Stomach (tissue), 9 donors: ENCODE measurements around the gene TPMT. TPM values are rescaled to one million over a fixed set of nuclear protein-coding genes. Genes with fewer than 3 reads are reported as not detected.
A peak's percentile ranks its signal among the peaks of the same experiment; 100 is the strongest.

Experiments
- DNase-seq, 2 donors: peaks; one replicate each; pipeline versions ENCODE4 v3.0.0 to v3.0.0-alpha.2; 2013 to 2019
- H3K27ac ChIP-seq, 5 donors: fragments of 200-600 bp in 4 of 5; sonication (generic) in 4 of 5; one replicate each; pipeline ENCODE4 v1.5.1; 2013 to 2019; ENCODE audit warnings: mild to moderate bottlenecking in 1 of 5, moderate library complexity in 1 of 5
- H3K27me3 ChIP-seq, 3 donors: fragments of 200-600 bp; sonication (generic); one replicate each; pipeline ENCODE4 v1.5.1; 2017 to 2019; ENCODE audit warnings: mixed run types in 1 of 3
- H3K36me3 ChIP-seq, 4 donors: fragments of 200-600 bp; sonication (generic); 1 replicate in 3 of 4; 2 replicates in 1 of 4; pipeline ENCODE4 v1.5.1; 2016 to 2019
- H3K4me1 ChIP-seq, 4 donors: fragments of 200-600 bp; sonication (generic); one replicate each; pipeline ENCODE4 v1.5.1; 2016 to 2019
- H3K4me3 ChIP-seq, 4 donors: fragments of 200-600 bp; sonication (generic) in 3 of 4; one replicate each; pipeline ENCODE4 v1.5.1; 2016 to 2019; ENCODE audit warnings: mild to moderate bottlenecking in 1 of 4
- H3K9me3 ChIP-seq, 4 donors: fragments of 200-600 bp; sonication (generic); one replicate each; pipeline ENCODE4 v1.5.1; 2016 to 2019
- CTCF ChIP-seq, 7 experiments: fragments of 450-650 bp in 4 of 7; fragments of 200-600 bp in 3 of 7; sonication (generic) in 3 of 7; IDR thresholded peaks; one replicate each; pipeline ENCODE4 v1.5.1; 2016 to 2019; ENCODE audit warnings: antibody characterized with exemption in 7 of 7, control low read depth in 2 of 7, mild to moderate bottlenecking in 1 of 7
- EP300 ChIP-seq: sonication (generic); formaldehyde crosslinking; IDR thresholded peaks from one replicate; pipeline ENCODE4 v1.6.1; 2017; ENCODE audit warnings: antibody characterized with exemption
- POLR2A ChIP-seq, 4 donors: fragments of 450-650 bp; IDR thresholded peaks; one replicate each; pipeline ENCODE4 v1.6.1; 2016; ENCODE audit warnings: antibody characterized with exemption in 4 of 4, control low read depth in 2 of 4, mild to moderate bottlenecking in 1 of 4, moderate library complexity in 1 of 4
- POLR2AphosphoS5 ChIP-seq, 3 donors: sonication (generic); formaldehyde crosslinking; IDR thresholded peaks; one replicate each; pipeline ENCODE4 v1.6.1; 2016; ENCODE audit warnings: antibody characterized with exemption in 3 of 3
- WGBS, 5 donors: extraction: QIAGEN DNeasy Blood & Tissue Kit in 3 of 5; methylation state at CpG; one replicate each; pipeline versions ENCODE4 v1.1.5 to v1.1.7; 2013 to 2018; 5-methylcytosine and 5-hydroxymethylcytosine counted together
- intact Hi-C: fragments of 100-400 bp; cut with DNase I; formaldehyde crosslinking; loops from one replicate; pipeline ENCODE4 v1.15.1; 2023; ENCODE audit warnings: low total_unique reads
- polyA plus RNA-seq, 3 donors: library from polyadenylated mRNA; stranded (reverse); fragments of 200-250 nt; gene quantifications; one replicate each; pipeline ENCODE4 v1.2.3, GENCODE V29; 2013
- total RNA-seq, 5 donors: library from RNA; depleted of rRNA; stranded (reverse); fragments of >200 nt; gene quantifications; one replicate each; pipeline versions ENCODE4 v1.1.0 to v1.2.3, GENCODE V29; 2014 to 2016
- donor health status: healthy with polysubstance abuse.
- donor health status: Bipolar disorder and iron deficiency.
- donor health status: healthy.

Gene TPMT
- total and polyA plus RNA-seq, 8 donors: 0.89 to 24.3 (median 11.7) TPM

- Histone ChIP-seq H3K4me1 (no peaks in the 10 kb centered on the region), H3K4me3 (no peak overlapping the region), H3K36me3 (no peaks in the 10 kb centered on the region), H3K27ac (no peak overlapping the region), H3K27me3 (no peaks in the 10 kb centered on the region), H3K9me3 (peaks cover 0 to 5% (median 0%) of the 10 kb centered on the region in 4 donors)
- DNase-seq: no peak
- intact Hi-C loops: no loop called here
- 95 to 98% (median 97%) methylated on average over 2 of the region's 2 CpGs for WGBS, 5 donors
- no peak for TF ChIP-seq POLR2A (IDR thresholded peaks at IDR 0.05)
- TF ChIP-seq EP300: no peak
- no peak for TF ChIP-seq CTCF (IDR thresholded peaks at IDR 0.05)
- no peak for TF ChIP-seq POLR2AphosphoS5 (IDR thresholded peaks at IDR 0.05)
These were observed 53.0 kb downstream of the TPMT start for GRCh38 chr6:18101873-18102272.

GRCh38 chr6:18101271-18101670, 53.6 kb downstream of the TPMT start:
- no peaks in the 10 kb centered on the region for H3K9me3 ChIP-seq
- no peaks in the 10 kb centered on the region for H3K27me3 ChIP-seq
- no peak overlapping the region for H3K27ac ChIP-seq
- H3K4me1 ChIP-seq: no peaks in the 10 kb centered on the region
- no peak overlapping the region for H3K4me3 ChIP-seq
- DNase-seq: no peak
- TF ChIP-seq POLR2A (IDR thresholded peaks at IDR 0.05): no peak
- no peak for TF ChIP-seq EP300
- TF ChIP-seq POLR2AphosphoS5 (IDR thresholded peaks at IDR 0.05): no peak
- no peak for TF ChIP-seq CTCF (IDR thresholded peaks at IDR 0.05)
- intact Hi-C loops: no loop called here
- no peaks in the 10 kb centered on the region for H3K36me3 ChIP-seq
- WGBS, 5 donors: 80 to 96% (median 91%) methylated on average over 1 of the region's 1 CpG

- Histone ChIP-seq H3K9me3 (no peaks in the 10 kb centered on the region), H3K27me3 (no peaks in the 10 kb centered on the region), H3K36me3 (no peaks in the 10 kb centered on the region), H3K4me3 (no peak overlapping the region), H3K27ac (no peak overlapping the region), H3K4me1 (no peaks in the 10 kb centered on the region)
- TF ChIP-seq POLR2A (IDR thresholded peaks at IDR 0.05) (no peak), EP300 (no peak), CTCF (IDR thresholded peaks at IDR 0.05) (no peak), POLR2AphosphoS5 (IDR thresholded peaks at IDR 0.05) (no peak)
- 60 to 91% (median 90%) methylated on average over 3 of the region's 3 CpGs for WGBS, 5 donors
- intact Hi-C loops: no loop called here
- DNase-seq: peak in 1 of 2 donors; percentile 8
These were observed 54.6 kb downstream of the TPMT start for GRCh38 chr6:18100296-18100695.

- Histone ChIP-seq H3K36me3 (no peaks in the 10 kb centered on the region), H3K9me3 (no peaks in the 10 kb centered on the region), H3K4me1 (no peaks in the 10 kb centered on the region), H3K27me3 (no peaks in the 10 kb centered on the region), H3K27ac (no peak overlapping the region), H3K4me3 (no peak overlapping the region)
- DNase-seq: no peak
- intact Hi-C loops: no loop called here
- 30 to 68% (median 38%) methylated on average over 2 of the region's 2 CpGs for WGBS, 5 donors
- TF ChIP-seq POLR2AphosphoS5 (IDR thresholded peaks at IDR 0.05) (no peak), EP300 (no peak), CTCF (IDR thresholded peaks at IDR 0.05) (no peak), POLR2A (IDR thresholded peaks at IDR 0.05) (no peak)
These were observed 55.4 kb downstream of the TPMT start for GRCh38 chr6:18099511-18099910.
